OCI-LY3 (cell line): ENCODE measurements around the gene MRPL4.

Experiments used
- CTCF ChIP-seq: fragments of 200-600, 300-600 bp; sonication (generic); IDR thresholded peaks from 2 replicates; pipeline ENCODE4 v1.5.1; 2014; ENCODE audit warnings: antibody characterized with exemption, low read length, low read depth
- EZH2phosphoT487 ChIP-seq: fragments of 200-600 bp; shearing (Covaris generic); IDR thresholded peaks from 2 replicates; pipeline ENCODE4 v1.6.1; 2018; ENCODE audit warnings: antibody characterized with exemption, mixed run types, low read depth

DNA sequence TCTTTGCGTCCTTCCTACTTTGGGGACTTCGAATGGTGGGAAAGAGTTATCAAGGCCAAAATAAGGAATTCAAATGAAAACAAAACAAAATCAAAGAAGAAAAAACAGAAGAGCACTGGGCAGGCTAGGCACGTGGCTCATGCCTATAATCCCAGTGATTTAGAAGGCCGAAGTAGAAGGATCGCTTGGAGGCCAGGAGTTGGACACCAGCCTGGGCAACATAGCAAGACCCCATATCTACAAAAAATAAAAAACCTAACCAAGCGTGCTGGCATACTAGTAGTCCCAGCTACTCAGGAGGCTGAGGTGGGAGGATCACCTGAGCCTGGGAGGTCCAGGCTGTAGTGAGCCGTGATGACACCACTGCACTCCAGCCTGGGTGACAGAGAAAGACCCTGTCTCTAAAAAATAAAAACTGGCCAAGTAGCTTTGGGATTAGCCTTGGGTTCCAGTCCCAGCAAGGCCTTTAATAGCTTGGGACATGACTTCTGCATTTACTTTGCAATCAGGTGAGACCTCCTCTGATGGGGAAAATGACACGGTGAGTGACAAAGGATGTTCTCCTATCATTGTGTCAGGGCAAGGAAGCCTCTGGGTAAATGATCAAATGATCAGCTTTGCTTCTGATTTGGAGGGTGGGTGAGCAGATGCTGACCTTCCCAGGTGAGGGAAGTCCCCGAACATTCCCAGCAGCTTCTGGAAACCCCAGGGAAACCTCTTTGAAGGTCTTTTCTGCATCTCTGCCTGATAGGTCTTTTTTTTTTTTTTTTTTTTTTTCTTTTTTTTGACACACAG, 26.0 kb downstream of the MRPL4 start:
- TF ChIP-seq CTCF: no peak
- no peak for TF ChIP-seq EZH2phosphoT487
